ENCODE results near the gene POLD3.

DNA sequence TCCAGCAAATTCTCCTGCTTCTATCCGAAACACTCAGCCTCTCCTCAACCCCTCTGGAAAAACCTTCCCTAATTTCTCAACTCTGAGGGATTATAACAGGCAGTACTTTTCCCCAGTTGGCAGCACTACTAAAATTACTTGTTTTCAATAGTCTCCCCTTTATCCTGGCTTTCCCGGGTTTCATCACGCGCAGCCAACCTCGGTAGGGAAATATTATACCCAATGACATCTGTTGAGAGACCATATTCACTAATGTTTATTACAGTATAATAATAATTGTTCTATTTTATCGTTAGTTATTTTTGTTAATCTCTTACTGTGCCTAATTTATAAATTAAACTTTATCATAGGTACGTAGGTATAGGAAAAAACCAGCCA lies 330 bp upstream of the POLD3 start:
- TF ChIP-seq, protein P1, sequence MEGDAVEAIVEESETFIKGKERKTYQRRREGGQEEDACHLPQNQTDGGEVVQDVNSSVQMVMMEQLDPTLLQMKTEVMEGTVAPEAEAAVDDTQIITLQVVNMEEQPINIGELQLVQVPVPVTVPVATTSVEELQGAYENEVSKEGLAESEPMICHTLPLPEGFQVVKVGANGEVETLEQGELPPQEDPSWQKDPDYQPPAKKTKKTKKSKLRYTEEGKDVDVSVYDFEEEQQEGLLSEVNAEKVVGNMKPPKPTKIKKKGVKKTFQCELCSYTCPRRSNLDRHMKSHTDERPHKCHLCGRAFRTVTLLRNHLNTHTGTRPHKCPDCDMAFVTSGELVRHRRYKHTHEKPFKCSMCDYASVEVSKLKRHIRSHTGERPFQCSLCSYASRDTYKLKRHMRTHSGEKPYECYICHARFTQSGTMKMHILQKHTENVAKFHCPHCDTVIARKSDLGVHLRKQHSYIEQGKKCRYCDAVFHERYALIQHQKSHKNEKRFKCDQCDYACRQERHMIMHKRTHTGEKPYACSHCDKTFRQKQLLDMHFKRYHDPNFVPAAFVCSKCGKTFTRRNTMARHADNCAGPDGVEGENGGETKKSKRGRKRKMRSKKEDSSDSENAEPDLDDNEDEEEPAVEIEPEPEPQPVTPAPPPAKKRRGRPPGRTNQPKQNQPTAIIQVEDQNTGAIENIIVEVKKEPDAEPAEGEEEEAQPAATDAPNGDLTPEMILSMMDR (IDR thresholded peaks at IDR 0.05 in 2 of 3, conservative IDR thresholded peaks at IDR 0.05 in 1 of 3; ENCODE audit: control insufficient read depth in 2 of 3, extremely low read depth in 1 of 3, insufficient read depth in 1 of 3, low read depth in 3 of 3, low read length in 3 of 3), result no peak
- TF ChIP-seq, protein P2, sequence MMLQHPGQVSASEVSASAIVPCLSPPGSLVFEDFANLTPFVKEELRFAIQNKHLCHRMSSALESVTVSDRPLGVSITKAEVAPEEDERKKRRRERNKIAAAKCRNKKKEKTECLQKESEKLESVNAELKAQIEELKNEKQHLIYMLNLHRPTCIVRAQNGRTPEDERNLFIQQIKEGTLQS (IDR thresholded peaks at IDR 0.05; ENCODE audit: borderline replicate concordance, extremely low read depth, low read depth, low read length), result no peak
